Measurements from ENCODE around the gene GOLGA6L2.

The GOLGA6L2 gene

DNA sequence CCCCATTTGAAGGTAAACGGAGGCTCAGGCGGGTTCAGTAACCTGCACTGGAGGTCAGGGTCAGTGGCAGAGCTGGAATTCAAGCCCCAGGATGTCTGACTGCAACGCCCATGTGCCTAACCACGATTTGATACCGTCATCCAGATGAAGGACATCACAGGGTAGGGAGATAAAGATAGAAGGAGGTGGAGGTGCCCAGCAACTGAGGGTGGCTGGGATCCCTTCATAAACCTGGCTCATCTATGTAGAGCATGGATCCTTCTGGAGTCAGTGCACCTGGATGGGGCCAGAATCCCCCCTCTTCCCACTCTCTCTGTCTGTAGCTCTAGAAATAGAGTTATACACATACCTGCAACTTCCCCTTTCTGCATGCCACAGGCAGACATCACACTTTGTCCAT lies 51.2 kb downstream of the GOLGA6L2 start:
- DNase-seq (no peak), ATAC-seq (ENCODE audit: insufficient read depth, low read depth) (no peak)
- Histone ChIP-seq H4K20me1 (ENCODE audit: insufficient read depth, low read length) (no peaks in the 10 kb centered on the region), H3K9me3 (ENCODE audit: insufficient read depth, low read length, severe bottlenecking) (no peaks in the 10 kb centered on the region), H3K79me2 (ENCODE audit: insufficient read depth, low read length) (no peaks in the 10 kb centered on the region), H3K4me3 (ENCODE audit: low read depth in 1 of 2, low read length in 2 of 2) (no peak overlapping the region), H3K9ac (ENCODE audit: low read depth, low read length) (no peak overlapping the region), H2AFZ (ENCODE audit: low read depth, low read length) (no peak overlapping the region), H3K4me2 (ENCODE audit: insufficient read depth, low read length) (no peak overlapping the region), H3K36me3 (ENCODE audit: insufficient read depth, low read length) (no peaks in the 10 kb centered on the region), H3K27me3 (ENCODE audit: insufficient read depth, low read length, poor library complexity) (no peaks in the 10 kb centered on the region), H3K27ac (ENCODE audit: low read length) (no peak overlapping the region), H3K4me1 (ENCODE audit: insufficient read depth, low read length) (no peaks in the 10 kb centered on the region)
- TF ChIP-seq CTCF (IDR thresholded peaks at IDR 0.05; ENCODE audit: borderline replicate concordance, extremely low read depth, low read length, poor library complexity, severe bottlenecking) (no peak), EZH2 (IDR thresholded peaks at IDR 0.05; ENCODE audit: borderline replicate concordance, low read depth, low read length, severe bottlenecking) (no peak)

GRCh38 chr15:23395030-23395692 lies 51.9 kb downstream of the GOLGA6L2 start:
- Histone ChIP-seq H3K9ac (ENCODE audit: low read depth, low read length) (no peak overlapping the region), H3K27me3 (ENCODE audit: insufficient read depth, low read length, poor library complexity) (no peaks in the 10 kb centered on the region), H3K27ac (ENCODE audit: low read length) (no peak overlapping the region), H3K79me2 (ENCODE audit: insufficient read depth, low read length) (no peaks in the 10 kb centered on the region), H3K36me3 (ENCODE audit: insufficient read depth, low read length) (no peaks in the 10 kb centered on the region), H2AFZ (ENCODE audit: low read depth, low read length) (no peak overlapping the region), H3K9me3 (ENCODE audit: insufficient read depth, low read length, severe bottlenecking) (no peaks in the 10 kb centered on the region), H3K4me1 (ENCODE audit: insufficient read depth, low read length) (no peaks in the 10 kb centered on the region), H3K4me3 (ENCODE audit: low read depth in 1 of 2, low read length in 2 of 2) (no peak overlapping the region), H3K4me2 (ENCODE audit: insufficient read depth, low read length) (no peak overlapping the region), H4K20me1 (ENCODE audit: insufficient read depth, low read length) (no peaks in the 10 kb centered on the region)
- ATAC-seq (ENCODE audit: insufficient read depth, low read depth): no peak
- no peak for DNase-seq
- no peak for TF ChIP-seq CTCF (IDR thresholded peaks at IDR 0.05; ENCODE audit: borderline replicate concordance, extremely low read depth, low read length, poor library complexity, severe bottlenecking)
- TF ChIP-seq EZH2 (IDR thresholded peaks at IDR 0.05; ENCODE audit: borderline replicate concordance, low read depth, low read length, severe bottlenecking): no peak

Measured in DND-41 (cell line).